ENCODE results near the gene PEX11B.
A peak's percentile ranks its signal among the peaks of the same experiment; 100 is the strongest.
"Not testable (repeated sequence)": the region's sequence is repeated elsewhere in the genome, so short reads cannot be mapped to it uniquely, and the experiment has no call there.

PEX11B gene

GRCh38 chr1:145927916-145928643, 9.6 kb upstream of the PEX11B start:
- Histone ChIP-seq H3K4me1 (ENCODE audit: control insufficient read depth, insufficient read depth, low read length) (no peaks in the 10 kb centered on the region), H3K36me3 (ENCODE audit: control insufficient read depth, insufficient read depth, low read length) (no peaks in the 10 kb centered on the region; the same call in 1 of the 2 replicates), H3K4me3 (ENCODE audit: low read length) (peak overlapping the region; percentile 76; the same call in 1 of the 2 replicates), H3K27ac (ENCODE audit: low read length) (no peak overlapping the region), H3K27me3 (ENCODE audit: control insufficient read depth, insufficient read depth, low read length) (no peaks in the 10 kb centered on the region), H3K9me3 (ENCODE audit: control insufficient read depth, insufficient read depth, low read length) (no peaks in the 10 kb centered on the region)
- DNase-seq (ENCODE audit: low read depth, low spot score), result no peak
- WGBS (ENCODE audit: insufficient coverage, insufficient read length), result no CpG with 5 or more reads among the region's 20 CpGs

DNA sequence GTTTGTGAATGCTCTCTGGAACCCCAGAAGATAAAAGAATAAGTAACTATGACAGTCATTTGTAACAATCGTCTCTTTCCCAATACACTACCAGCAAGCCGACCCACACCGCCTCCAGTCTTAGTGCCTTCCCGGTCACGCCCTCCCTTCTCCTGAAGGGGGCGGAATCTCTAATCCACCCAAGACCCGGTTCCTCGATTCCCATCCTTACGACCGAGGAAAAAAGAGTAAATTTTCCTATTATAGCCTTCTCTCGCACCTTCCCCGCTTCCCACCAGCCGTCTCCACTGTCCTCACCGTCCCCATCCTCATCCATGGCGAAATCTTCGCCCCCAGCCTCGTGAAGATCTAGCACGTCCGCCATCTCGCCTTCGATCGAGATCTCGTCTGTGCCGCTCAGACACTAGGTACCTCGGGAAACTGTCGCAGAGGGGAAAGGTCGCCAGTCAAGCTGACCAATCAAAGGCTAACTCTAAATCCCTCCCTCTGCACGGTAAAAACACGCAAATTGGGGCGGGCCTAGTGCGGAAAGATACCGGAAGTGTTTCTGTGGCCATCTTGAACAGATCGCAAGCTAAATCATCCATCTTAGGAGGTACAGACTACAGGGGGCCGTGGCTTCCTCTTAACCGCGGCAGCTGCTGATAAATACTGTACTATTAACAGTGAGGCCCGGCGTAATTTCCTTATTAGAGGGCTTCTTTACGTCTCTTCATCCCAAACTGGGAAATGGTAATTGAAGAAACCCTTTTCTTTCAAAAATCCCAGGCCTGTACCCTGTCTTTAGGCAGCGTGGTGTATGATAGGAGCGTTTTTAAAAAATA, 8.8 kb upstream of the PEX11B start, which contains the start of gene RBM8A:
Gene RBM8A (minus strand): TSS at position 422 of the 824 bp plus-strand sequence. CDS start 58 bp downstream, at position 364.
- no CpG with 5 or more reads among the region's 41 CpGs for WGBS (ENCODE audit: insufficient coverage, insufficient read length)
- no peaks in the 10 kb centered on the region for H3K9me3 ChIP-seq (ENCODE audit: control insufficient read depth, insufficient read depth, low read length)
- H3K36me3 ChIP-seq (ENCODE audit: control insufficient read depth, insufficient read depth, low read length), result no peaks in the 10 kb centered on the region; the same call in 1 of the 2 replicates
- H3K4me1 ChIP-seq (ENCODE audit: control insufficient read depth, insufficient read depth, low read length), result no peaks in the 10 kb centered on the region
- DNase-seq (ENCODE audit: low read depth, low spot score), result peak; percentile 97
- H3K4me3 ChIP-seq (ENCODE audit: low read length), result peak within 1 kb of the TSS; percentile 76; the same call in 1 of the 2 replicates
- no peaks in the 10 kb centered on the region for H3K27me3 ChIP-seq (ENCODE audit: control insufficient read depth, insufficient read depth, low read length)
- H3K27ac ChIP-seq (ENCODE audit: low read length), result no peak within 1 kb of the TSS

GRCh38 chr1:145926686-145927062, 8.2 kb upstream of the PEX11B start:
- no peak overlapping the region for H3K27ac ChIP-seq (ENCODE audit: low read length)
- no peak for DNase-seq (ENCODE audit: low read depth, low spot score)
- H3K27me3 ChIP-seq (ENCODE audit: control insufficient read depth, insufficient read depth, low read length), result no peaks in the 10 kb centered on the region
- H3K36me3 ChIP-seq (ENCODE audit: control insufficient read depth, insufficient read depth, low read length), result no peaks in the 10 kb centered on the region; the same call in 1 of the 2 replicates
- H3K4me3 ChIP-seq (ENCODE audit: low read length), result peak overlapping the region; percentile 76; the same call in 1 of the 2 replicates
- WGBS (ENCODE audit: insufficient coverage, insufficient read length), result no CpG with 5 or more reads among the region's 19 CpGs
- no peaks in the 10 kb centered on the region for H3K4me1 ChIP-seq (ENCODE audit: control insufficient read depth, insufficient read depth, low read length)
- H3K9me3 ChIP-seq (ENCODE audit: control insufficient read depth, insufficient read depth, low read length), result no peaks in the 10 kb centered on the region

GRCh38 chr1:145922266-145922665, 3.7 kb upstream of the PEX11B start:
- Histone ChIP-seq H3K4me3 (ENCODE audit: low read length) (no peak overlapping the region), H3K4me1 (ENCODE audit: control insufficient read depth, insufficient read depth, low read length) (peaks cover 3% of the 10 kb centered on the region; the same call in 1 of the 2 replicates), H3K27ac (ENCODE audit: low read length) (no peak overlapping the region), H3K36me3 (ENCODE audit: control insufficient read depth, insufficient read depth, low read length) (no peaks in the 10 kb centered on the region; the same call in 1 of the 2 replicates), H3K27me3 (ENCODE audit: control insufficient read depth, insufficient read depth, low read length) (no peaks in the 10 kb centered on the region), H3K9me3 (ENCODE audit: control insufficient read depth, insufficient read depth, low read length) (no peaks in the 10 kb centered on the region)
- WGBS (ENCODE audit: insufficient coverage, insufficient read length), result no CpG with 5 or more reads among the region's 2 CpGs
- no peak for DNase-seq (ENCODE audit: low read depth, low spot score)

DNA sequence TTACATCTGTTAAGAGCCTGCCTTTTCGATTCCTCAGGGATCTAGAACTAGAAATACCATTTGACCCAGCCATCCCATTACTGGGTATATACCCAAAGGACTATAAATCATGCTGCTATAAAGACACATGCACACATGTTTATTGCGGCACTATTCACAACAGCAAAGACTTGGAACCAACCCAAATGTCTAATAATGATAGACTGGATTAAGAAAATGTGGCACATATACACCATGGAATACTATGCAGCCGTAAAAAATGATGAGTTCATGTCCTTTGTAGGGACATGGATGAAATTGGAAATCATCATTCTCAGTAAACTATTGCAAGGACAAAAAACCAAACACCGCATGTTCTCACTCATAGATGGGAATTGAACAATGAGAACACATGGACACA, 1.8 kb upstream of the PEX11B start:
- not testable (repeated sequence) for H3K4me1 ChIP-seq (ENCODE audit: control insufficient read depth, insufficient read depth, low read length); H3K27ac ChIP-seq (ENCODE audit: low read length); DNase-seq (ENCODE audit: low read depth, low spot score); H3K9me3 ChIP-seq (ENCODE audit: control insufficient read depth, insufficient read depth, low read length); H3K4me3 ChIP-seq (ENCODE audit: low read length); H3K36me3 ChIP-seq (ENCODE audit: control insufficient read depth, insufficient read depth, low read length); H3K27me3 ChIP-seq (ENCODE audit: control insufficient read depth, insufficient read depth, low read length)
- no CpG with 5 or more reads among the region's 4 CpGs for WGBS (ENCODE audit: insufficient coverage, insufficient read length)

DNA sequence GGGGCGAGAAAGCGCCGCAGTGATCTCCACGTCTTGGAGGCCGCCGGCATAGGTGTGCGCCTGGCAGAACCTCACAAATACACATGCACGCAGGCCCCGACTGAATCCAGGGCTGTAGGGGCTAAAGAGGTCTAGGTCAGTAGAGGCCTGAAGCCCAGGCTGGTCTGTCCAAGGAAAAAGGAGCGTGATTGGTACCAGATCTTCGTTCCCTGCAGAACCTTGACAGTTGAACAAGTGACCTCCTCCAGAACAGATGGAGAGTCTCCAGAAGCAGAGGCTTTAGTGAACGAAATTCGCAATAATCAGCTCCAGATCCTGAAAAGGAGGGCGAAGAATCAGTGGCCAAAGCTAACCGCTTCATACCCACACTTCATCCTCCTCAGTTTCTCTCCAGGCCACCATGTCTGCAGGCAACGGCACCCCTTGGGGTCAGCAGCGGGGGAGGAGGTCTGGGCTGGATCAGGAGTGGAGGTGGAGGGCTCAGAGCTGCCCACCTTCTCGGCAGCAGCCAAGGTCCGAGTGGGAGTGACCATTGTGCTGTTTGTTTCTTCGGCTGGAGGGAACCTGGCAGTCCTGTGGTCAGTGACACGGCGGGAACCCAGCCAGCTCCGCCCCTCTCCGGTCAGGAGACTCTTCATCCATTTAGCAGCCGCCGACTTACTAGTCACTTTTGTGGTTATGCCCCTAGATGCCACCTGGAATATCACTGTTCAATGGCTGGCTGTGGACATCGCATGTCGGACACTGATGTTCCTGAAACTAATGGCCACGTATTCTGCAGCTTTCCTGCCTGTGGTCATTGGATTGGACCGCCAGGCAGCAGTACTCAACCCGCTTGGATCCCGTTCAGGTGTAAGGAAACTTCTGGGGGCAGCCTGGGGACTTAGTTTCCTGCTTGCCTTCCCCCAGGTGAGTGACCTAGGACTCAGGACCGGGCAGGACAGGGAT, 749 bp upstream of the PEX11B start:
- no peak for DNase-seq (ENCODE audit: low read depth, low spot score)
- Histone ChIP-seq H3K4me3 (ENCODE audit: low read length) (peak overlapping the region; percentile 76; the same call in 1 of the 2 replicates), H3K36me3 (ENCODE audit: control insufficient read depth, insufficient read depth, low read length) (no peaks in the 10 kb centered on the region), H3K27me3 (ENCODE audit: control insufficient read depth, insufficient read depth, low read length) (no peaks in the 10 kb centered on the region), H3K9me3 (ENCODE audit: control insufficient read depth, insufficient read depth, low read length) (no peaks in the 10 kb centered on the region), H3K4me1 (ENCODE audit: control insufficient read depth, insufficient read depth, low read length) (peaks cover 3% of the 10 kb centered on the region; the same call in 1 of the 2 replicates), H3K27ac (ENCODE audit: low read length) (no peak overlapping the region)
- no CpG with 5 or more reads among the region's 33 CpGs for WGBS (ENCODE audit: insufficient coverage, insufficient read length)

DNA sequence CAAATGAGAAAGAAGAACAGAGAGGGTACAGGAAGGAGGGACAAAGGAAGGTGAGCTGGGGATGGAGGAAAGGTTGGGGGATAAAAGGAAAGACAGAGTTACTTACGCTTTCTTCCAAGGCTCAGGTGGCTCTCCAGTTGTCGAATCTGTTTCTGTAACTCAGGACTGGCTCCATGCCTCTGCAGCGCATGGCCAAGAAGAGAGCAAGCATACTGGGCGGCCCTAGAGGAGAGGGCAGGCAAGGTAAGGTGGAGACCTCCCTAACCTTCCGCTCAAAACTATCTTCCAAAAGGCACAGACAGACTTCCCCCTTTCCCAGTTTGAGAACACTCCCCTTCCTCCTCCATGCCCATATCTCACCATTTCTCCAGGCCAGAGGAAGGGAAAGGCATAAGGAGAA, 922 bp downstream of the PEX11B start:
- H3K4me3 ChIP-seq (ENCODE audit: low read length), result peak overlapping the region; percentile 76; the same call in 1 of the 2 replicates
- H3K36me3 ChIP-seq (ENCODE audit: control insufficient read depth, insufficient read depth, low read length), result no peaks in the 10 kb centered on the region
- no peaks in the 10 kb centered on the region for H3K9me3 ChIP-seq (ENCODE audit: control insufficient read depth, insufficient read depth, low read length)
- H3K27ac ChIP-seq (ENCODE audit: low read length), result no peak overlapping the region
- H3K27me3 ChIP-seq (ENCODE audit: control insufficient read depth, insufficient read depth, low read length), result no peaks in the 10 kb centered on the region
- peaks cover 3% of the 10 kb centered on the region; the same call in 1 of the 2 replicates for H3K4me1 ChIP-seq (ENCODE audit: control insufficient read depth, insufficient read depth, low read length)
- DNase-seq (ENCODE audit: low read depth, low spot score), result no peak
- no CpG with 5 or more reads among the region's 5 CpGs for WGBS (ENCODE audit: insufficient coverage, insufficient read length)

- H3K4me1 ChIP-seq (ENCODE audit: control insufficient read depth, insufficient read depth, low read length), result peaks cover 3% of the 10 kb centered on the region; the same call in 1 of the 2 replicates
- no peaks in the 10 kb centered on the region for H3K27me3 ChIP-seq (ENCODE audit: control insufficient read depth, insufficient read depth, low read length)
- no peak overlapping the region for H3K4me3 ChIP-seq (ENCODE audit: low read length)
- WGBS (ENCODE audit: insufficient coverage, insufficient read length), result no CpG with 5 or more reads among the region's 5 CpGs
- DNase-seq (ENCODE audit: low read depth, low spot score), result no peak
- H3K27ac ChIP-seq (ENCODE audit: low read length), result no peak overlapping the region
- no peaks in the 10 kb centered on the region for H3K9me3 ChIP-seq (ENCODE audit: control insufficient read depth, insufficient read depth, low read length)
- no peaks in the 10 kb centered on the region for H3K36me3 ChIP-seq (ENCODE audit: control insufficient read depth, insufficient read depth, low read length)
Measured at GRCh38 chr1:145916745-145917144, 1.8 kb downstream of the PEX11B start.

- Histone ChIP-seq H3K4me1 (ENCODE audit: control insufficient read depth, insufficient read depth, low read length) (no peaks in the 10 kb centered on the region), H3K27ac (ENCODE audit: low read length) (no peak overlapping the region), H3K27me3 (ENCODE audit: control insufficient read depth, insufficient read depth, low read length) (no peaks in the 10 kb centered on the region), H3K4me3 (ENCODE audit: low read length) (no peak overlapping the region), H3K9me3 (ENCODE audit: control insufficient read depth, insufficient read depth, low read length) (no peaks in the 10 kb centered on the region), H3K36me3 (ENCODE audit: control insufficient read depth, insufficient read depth, low read length) (no peaks in the 10 kb centered on the region)
- DNase-seq (ENCODE audit: low read depth, low spot score), result no peak
- WGBS (ENCODE audit: insufficient coverage, insufficient read length), result no CpG with 5 or more reads among the region's 11 CpGs
Measured at GRCh38 chr1:145912128-145912641, 6.3 kb downstream of the PEX11B start.
